ENCODE data around the gene COL4A1.

The COL4A1 gene

DNA sequence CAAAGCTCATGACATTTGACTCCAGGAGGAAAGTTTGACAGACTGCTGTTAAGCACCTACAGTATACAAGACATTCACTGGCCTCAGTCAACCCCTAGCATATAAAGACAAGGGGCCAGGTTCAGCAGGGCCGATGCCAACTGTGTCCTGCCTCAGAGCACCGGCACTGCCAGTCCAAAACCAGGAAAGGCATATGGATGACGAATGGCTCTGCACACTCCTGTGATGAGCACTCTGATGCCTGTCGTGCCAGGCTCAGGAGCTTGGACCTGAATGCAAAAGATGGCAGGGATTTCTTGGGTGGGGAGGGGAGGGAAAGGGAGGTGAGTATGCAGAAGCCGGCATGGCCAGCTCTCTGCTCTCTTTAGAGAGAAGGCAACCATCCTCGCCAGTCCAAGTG, 38.9 kb downstream of the COL4A1 start:
- Histone ChIP-seq H3K4me1 (ENCODE audit: control insufficient read depth, insufficient read depth, low read length, poor library complexity, severe bottlenecking) (no peaks in the 10 kb centered on the region), H3K36me3 (ENCODE audit: control insufficient read depth, insufficient read depth, low read length) (no peaks in the 10 kb centered on the region), H3K27ac (ENCODE audit: insufficient read depth, low read length, poor library complexity, severe bottlenecking) (no peak overlapping the region), H3K4me3 (ENCODE audit: insufficient read depth, low read depth, low read length, poor library complexity, severe bottlenecking) (no peak overlapping the region), H3K27me3 (replicated peaks; ENCODE audit: control insufficient read depth, insufficient read depth, low read length, poor library complexity, severe bottlenecking) (no peaks in the 10 kb centered on the region), H3K9me3 (ENCODE audit: control insufficient read depth, low read length) (no peaks in the 10 kb centered on the region)
- DNase-seq: no peak

DNA sequence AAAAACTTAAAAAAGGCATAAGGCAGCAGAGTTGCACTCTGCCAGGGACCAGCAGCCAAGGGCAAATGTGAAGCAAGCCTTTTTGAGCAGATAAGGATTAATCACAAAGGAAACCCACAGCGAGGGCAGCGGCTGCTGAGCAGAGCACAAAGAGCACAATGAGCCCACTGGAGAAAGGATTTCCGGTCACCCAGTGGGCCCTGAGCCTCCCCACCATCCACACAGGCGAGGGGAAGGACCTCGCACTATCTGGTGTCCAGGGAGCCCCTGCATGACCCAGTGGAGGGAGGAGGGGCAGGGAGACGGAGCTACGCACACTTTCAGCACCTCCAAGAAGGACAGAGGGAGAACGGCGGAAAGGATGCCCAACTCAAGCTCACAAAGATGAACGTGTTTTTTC, 40.0 kb downstream of the COL4A1 start:
- no peaks in the 10 kb centered on the region for H3K36me3 ChIP-seq (ENCODE audit: control insufficient read depth, insufficient read depth, low read length)
- no peaks in the 10 kb centered on the region for H3K9me3 ChIP-seq (ENCODE audit: control insufficient read depth, low read length)
- H3K27ac ChIP-seq (ENCODE audit: insufficient read depth, low read length, poor library complexity, severe bottlenecking): no peak overlapping the region
- no peak for DNase-seq
- H3K27me3 ChIP-seq (replicated peaks; ENCODE audit: control insufficient read depth, insufficient read depth, low read length, poor library complexity, severe bottlenecking): no peaks in the 10 kb centered on the region
- H3K4me3 ChIP-seq (ENCODE audit: insufficient read depth, low read depth, low read length, poor library complexity, severe bottlenecking): no peak overlapping the region
- H3K4me1 ChIP-seq (ENCODE audit: control insufficient read depth, insufficient read depth, low read length, poor library complexity, severe bottlenecking): no peaks in the 10 kb centered on the region

- no peaks in the 10 kb centered on the region for H3K27me3 ChIP-seq (replicated peaks; ENCODE audit: control insufficient read depth, insufficient read depth, low read length, poor library complexity, severe bottlenecking)
- H3K36me3 ChIP-seq (ENCODE audit: control insufficient read depth, insufficient read depth, low read length): no peaks in the 10 kb centered on the region
- DNase-seq: no peak
- no peak overlapping the region for H3K27ac ChIP-seq (ENCODE audit: insufficient read depth, low read length, poor library complexity, severe bottlenecking)
- no peak overlapping the region for H3K4me3 ChIP-seq (ENCODE audit: insufficient read depth, low read depth, low read length, poor library complexity, severe bottlenecking)
- H3K4me1 ChIP-seq (ENCODE audit: control insufficient read depth, insufficient read depth, low read length, poor library complexity, severe bottlenecking): no peaks in the 10 kb centered on the region
- H3K9me3 ChIP-seq (ENCODE audit: control insufficient read depth, low read length): no peaks in the 10 kb centered on the region
These were observed 40.5 kb downstream of the COL4A1 start for GRCh38 chr13:110266431-110266809.

DNA sequence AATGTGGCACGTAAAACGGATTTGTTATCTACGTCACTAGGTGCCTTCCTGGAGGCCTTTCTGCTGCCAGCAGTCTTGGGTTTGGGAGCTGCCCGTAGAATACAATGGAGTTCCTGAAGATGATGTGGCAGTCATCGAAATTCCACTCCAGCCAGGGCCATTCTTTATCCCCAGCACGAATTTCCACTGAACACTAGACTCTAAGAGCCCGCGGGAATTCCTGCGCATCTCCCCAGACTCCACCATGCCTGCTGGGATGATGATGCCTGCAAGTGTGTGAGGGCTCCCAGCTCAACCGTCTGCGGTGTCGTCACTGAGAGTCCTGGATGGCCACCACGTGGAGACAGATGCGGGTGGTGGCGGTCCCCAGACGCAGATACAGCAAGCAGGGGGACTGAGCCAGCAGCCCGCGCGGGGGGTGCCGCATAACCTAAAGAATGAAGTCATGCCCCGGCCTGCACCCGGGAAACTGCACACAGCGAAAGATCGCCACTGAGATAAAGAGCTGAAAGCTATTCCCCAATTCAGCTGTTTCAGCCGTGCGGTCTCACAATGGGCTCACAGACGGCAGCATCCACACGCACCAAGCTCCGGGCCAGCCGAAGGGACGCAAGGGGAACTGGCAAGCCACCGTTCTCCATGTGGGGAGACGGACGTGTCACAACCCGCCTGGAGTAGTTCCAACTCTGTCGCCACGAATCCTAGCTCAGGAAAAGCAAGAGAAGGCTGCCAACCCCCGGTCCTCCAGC, 41.1 kb downstream of the COL4A1 start:
- no peaks in the 10 kb centered on the region for H3K9me3 ChIP-seq (ENCODE audit: control insufficient read depth, low read length)
- no peaks in the 10 kb centered on the region for H3K4me1 ChIP-seq (ENCODE audit: control insufficient read depth, insufficient read depth, low read length, poor library complexity, severe bottlenecking)
- H3K27me3 ChIP-seq (replicated peaks; ENCODE audit: control insufficient read depth, insufficient read depth, low read length, poor library complexity, severe bottlenecking): no peaks in the 10 kb centered on the region
- H3K36me3 ChIP-seq (ENCODE audit: control insufficient read depth, insufficient read depth, low read length): no peaks in the 10 kb centered on the region
- H3K27ac ChIP-seq (ENCODE audit: insufficient read depth, low read length, poor library complexity, severe bottlenecking): no peak overlapping the region
- DNase-seq: no peak
- no peak overlapping the region for H3K4me3 ChIP-seq (ENCODE audit: insufficient read depth, low read depth, low read length, poor library complexity, severe bottlenecking)

DNA sequence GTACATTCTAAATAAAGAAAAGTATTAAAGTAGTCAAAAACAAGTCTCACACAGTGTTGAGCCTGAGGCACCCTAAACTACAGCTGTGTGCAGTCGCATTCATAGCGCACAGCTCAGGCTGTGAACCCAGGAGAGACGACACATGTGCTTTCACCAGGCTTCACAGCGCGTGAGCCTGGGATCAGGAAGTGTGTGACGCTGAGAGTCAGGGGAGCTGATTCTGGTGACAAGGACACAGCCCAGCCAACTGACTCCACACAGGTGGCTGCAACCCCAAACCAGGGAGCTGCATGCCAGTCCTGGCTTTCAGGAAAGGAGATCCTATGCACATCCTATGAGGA, 41.6 kb downstream of the COL4A1 start:
- no peaks in the 10 kb centered on the region for H3K27me3 ChIP-seq (replicated peaks; ENCODE audit: control insufficient read depth, insufficient read depth, low read length, poor library complexity, severe bottlenecking)
- no peaks in the 10 kb centered on the region for H3K9me3 ChIP-seq (ENCODE audit: control insufficient read depth, low read length)
- H3K27ac ChIP-seq (ENCODE audit: insufficient read depth, low read length, poor library complexity, severe bottlenecking): no peak overlapping the region
- no peaks in the 10 kb centered on the region for H3K36me3 ChIP-seq (ENCODE audit: control insufficient read depth, insufficient read depth, low read length)
- H3K4me1 ChIP-seq (ENCODE audit: control insufficient read depth, insufficient read depth, low read length, poor library complexity, severe bottlenecking): no peaks in the 10 kb centered on the region
- no peak overlapping the region for H3K4me3 ChIP-seq (ENCODE audit: insufficient read depth, low read depth, low read length, poor library complexity, severe bottlenecking)
- DNase-seq: no peak

DNA sequence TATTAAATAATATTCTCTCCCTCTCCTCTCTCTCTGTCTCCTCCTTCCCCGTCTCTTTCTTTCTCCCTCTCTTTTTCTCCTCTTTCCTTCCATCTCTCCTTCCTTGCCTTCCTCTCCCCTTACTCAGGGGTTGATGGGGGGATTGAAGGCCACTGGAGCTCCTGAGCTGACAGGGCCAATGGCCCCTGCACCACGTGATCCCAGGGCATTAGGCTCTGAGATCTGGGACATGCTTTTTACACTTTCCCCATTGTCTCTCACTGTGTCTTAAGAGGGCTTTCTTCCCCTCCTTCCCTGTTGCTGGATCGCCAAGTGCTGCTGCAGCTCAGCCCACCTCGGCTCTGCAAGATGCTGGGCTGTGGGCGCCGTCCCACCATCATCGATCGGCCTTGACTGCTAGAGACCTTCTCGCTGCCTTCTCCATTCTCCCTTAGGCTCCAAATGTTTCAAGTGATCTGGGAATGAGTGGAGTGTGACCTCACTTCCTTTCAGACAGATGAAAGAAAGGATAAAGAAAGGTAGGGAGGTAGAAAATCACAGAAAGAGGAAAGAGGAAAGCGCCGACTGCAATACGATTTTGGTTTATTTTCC, 42.2 kb downstream of the COL4A1 start:
- H3K36me3 ChIP-seq (ENCODE audit: control insufficient read depth, insufficient read depth, low read length): no peaks in the 10 kb centered on the region
- H3K4me3 ChIP-seq (ENCODE audit: insufficient read depth, low read depth, low read length, poor library complexity, severe bottlenecking): no peak overlapping the region
- H3K9me3 ChIP-seq (ENCODE audit: control insufficient read depth, low read length): no peaks in the 10 kb centered on the region
- no peaks in the 10 kb centered on the region for H3K27me3 ChIP-seq (replicated peaks; ENCODE audit: control insufficient read depth, insufficient read depth, low read length, poor library complexity, severe bottlenecking)
- DNase-seq: no peak
- H3K4me1 ChIP-seq (ENCODE audit: control insufficient read depth, insufficient read depth, low read length, poor library complexity, severe bottlenecking): no peaks in the 10 kb centered on the region
- no peak overlapping the region for H3K27ac ChIP-seq (ENCODE audit: insufficient read depth, low read length, poor library complexity, severe bottlenecking)

- H3K4me1 ChIP-seq (ENCODE audit: control insufficient read depth, insufficient read depth, low read length, poor library complexity, severe bottlenecking): no peaks in the 10 kb centered on the region
- no peak overlapping the region for H3K27ac ChIP-seq (ENCODE audit: insufficient read depth, low read length, poor library complexity, severe bottlenecking)
- H3K27me3 ChIP-seq (replicated peaks; ENCODE audit: control insufficient read depth, insufficient read depth, low read length, poor library complexity, severe bottlenecking): no peaks in the 10 kb centered on the region
- no peaks in the 10 kb centered on the region for H3K36me3 ChIP-seq (ENCODE audit: control insufficient read depth, insufficient read depth, low read length)
- H3K9me3 ChIP-seq (ENCODE audit: control insufficient read depth, low read length): no peaks in the 10 kb centered on the region
- DNase-seq: no peak
- H3K4me3 ChIP-seq (ENCODE audit: insufficient read depth, low read depth, low read length, poor library complexity, severe bottlenecking): no peak overlapping the region
These were observed 43.1 kb downstream of the COL4A1 start for GRCh38 chr13:110263888-110264287.

DNA sequence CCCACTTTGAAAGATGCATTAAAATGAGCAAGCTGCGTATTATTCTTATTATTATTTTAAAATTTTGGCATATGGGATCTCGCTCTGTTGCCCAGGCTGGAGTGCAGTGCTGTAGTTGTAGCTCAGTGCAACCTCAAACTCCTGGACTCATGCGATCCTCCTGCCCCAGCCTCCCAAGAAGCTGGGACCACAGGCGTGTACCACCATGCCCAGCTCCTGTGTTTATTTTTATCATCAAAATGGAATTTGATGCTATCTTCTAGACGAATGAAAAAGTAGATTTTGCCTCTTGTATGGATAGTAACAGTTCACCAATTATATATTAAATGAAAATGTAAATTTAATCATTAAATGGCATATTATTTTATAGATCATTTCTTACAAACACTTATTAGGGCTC, 43.6 kb downstream of the COL4A1 start:
- no peaks in the 10 kb centered on the region for H3K4me1 ChIP-seq (ENCODE audit: control insufficient read depth, insufficient read depth, low read length, poor library complexity, severe bottlenecking)

GRCh38 chr13:110262508-110263291, 44.3 kb downstream of the COL4A1 start:
- H3K36me3 ChIP-seq (ENCODE audit: control insufficient read depth, insufficient read depth, low read length): no peaks in the 10 kb centered on the region
- H3K4me3 ChIP-seq (ENCODE audit: insufficient read depth, low read depth, low read length, poor library complexity, severe bottlenecking): no peak overlapping the region
- DNase-seq: no peak
- no peaks in the 10 kb centered on the region for H3K27me3 ChIP-seq (replicated peaks; ENCODE audit: control insufficient read depth, insufficient read depth, low read length, poor library complexity, severe bottlenecking)
- H3K27ac ChIP-seq (ENCODE audit: insufficient read depth, low read length, poor library complexity, severe bottlenecking): no peak overlapping the region
- H3K9me3 ChIP-seq (ENCODE audit: control insufficient read depth, low read length): no peaks in the 10 kb centered on the region
- no peaks in the 10 kb centered on the region for H3K4me1 ChIP-seq (ENCODE audit: control insufficient read depth, insufficient read depth, low read length, poor library complexity, severe bottlenecking)

More for the DNA sequence above, 43.6 kb downstream of the COL4A1 start:
- H3K27ac ChIP-seq (ENCODE audit: insufficient read depth, low read length, poor library complexity, severe bottlenecking): no peak overlapping the region
- DNase-seq: no peak
- H3K4me3 ChIP-seq (ENCODE audit: insufficient read depth, low read depth, low read length, poor library complexity, severe bottlenecking): no peak overlapping the region
- H3K9me3 ChIP-seq (ENCODE audit: control insufficient read depth, low read length): no peaks in the 10 kb centered on the region
- H3K27me3 ChIP-seq (replicated peaks; ENCODE audit: control insufficient read depth, insufficient read depth, low read length, poor library complexity, severe bottlenecking): no peaks in the 10 kb centered on the region
- H3K36me3 ChIP-seq (ENCODE audit: control insufficient read depth, insufficient read depth, low read length): no peaks in the 10 kb centered on the region

- no peaks in the 10 kb centered on the region for H3K4me1 ChIP-seq (ENCODE audit: control insufficient read depth, insufficient read depth, low read length, poor library complexity, severe bottlenecking)
- H3K4me3 ChIP-seq (ENCODE audit: insufficient read depth, low read depth, low read length, poor library complexity, severe bottlenecking): no peak overlapping the region
- H3K9me3 ChIP-seq (ENCODE audit: control insufficient read depth, low read length): no peaks in the 10 kb centered on the region
- no peaks in the 10 kb centered on the region for H3K36me3 ChIP-seq (ENCODE audit: control insufficient read depth, insufficient read depth, low read length)
- no peak overlapping the region for H3K27ac ChIP-seq (ENCODE audit: insufficient read depth, low read length, poor library complexity, severe bottlenecking)
- no peak for DNase-seq
- H3K27me3 ChIP-seq (replicated peaks; ENCODE audit: control insufficient read depth, insufficient read depth, low read length, poor library complexity, severe bottlenecking): no peaks in the 10 kb centered on the region
These were observed 44.9 kb downstream of the COL4A1 start for GRCh38 chr13:110262082-110262436.
